CD14-positive monocyte (primary cell): Measurements from ENCODE around the gene GATA1. TPM values are rescaled to one million over a fixed set of nuclear protein-coding genes. Genes with fewer than 3 reads are reported as not detected.

ENCODE experiments used
- DNase-seq, 3 donors: peaks; one replicate each; pipeline ENCODE4 v3.0.0-alpha.2; 2011 to 2022
- H2AFZ ChIP-seq: 2 replicates; pipeline ENCODE4 v1.6.0; 2012; ENCODE audit warnings: mild to moderate bottlenecking, low read depth, low read length, inconsistent platforms; ENCODE audit not compliant: insufficient read depth, poor library complexity, severe bottlenecking
- H3K27ac ChIP-seq, 2 donors: 1 replicate in 1 of 2; 2 replicates in 1 of 2; pipeline ENCODE4 v1.5.1; 2012 to 2013; ENCODE audit warnings: low read length in 2 of 2, control low read depth in 1 of 2, inconsistent platforms in 1 of 2, low read depth in 1 of 2, mild to moderate bottlenecking in 1 of 2
- H3K27me3 ChIP-seq, 2 donors: one replicate each; pipeline versions ENCODE4 v1.6.0 to v1.6.1; 2011 to 2013; ENCODE audit warnings: low read length in 2 of 2; ENCODE audit not compliant: control insufficient read depth in 2 of 2, insufficient read depth in 2 of 2
- H3K36me3 ChIP-seq, 2 donors: replicated peaks in 1 of 2; 1 replicate in 1 of 2; 2 replicates in 1 of 2; pipeline versions ENCODE4 v1.5.1 to v1.6.1; 2012 to 2013; ENCODE audit warnings: low read length in 2 of 2, control low read depth in 1 of 2, inconsistent platforms in 1 of 2, mild to moderate bottlenecking in 1 of 2; ENCODE audit not compliant: insufficient read depth in 2 of 2, control insufficient read depth in 1 of 2
- H3K4me1 ChIP-seq, 2 donors: 1 replicate in 1 of 2; 2 replicates in 1 of 2; pipeline versions ENCODE4 v1.5.1 to v1.6.1; 2012 to 2013; ENCODE audit warnings: low read length in 2 of 2, control low read depth in 1 of 2, inconsistent platforms in 1 of 2, mild to moderate bottlenecking in 1 of 2, moderate library complexity in 1 of 2; ENCODE audit not compliant: insufficient read depth in 2 of 2, control insufficient read depth in 1 of 2
- H3K4me2 ChIP-seq: replicated peaks from 2 replicates; pipeline ENCODE3; 2012; ENCODE audit warnings: low read length, moderate library complexity, mild to moderate bottlenecking; ENCODE audit not compliant: poor library complexity, severe bottlenecking; ENCODE audit errors: extremely low read depth
- H3K4me3 ChIP-seq, 3 experiments: fragments of 200-600 bp in 1 of 3; sonication (generic) in 1 of 3; replicated peaks in 1 of 3; 1 replicate in 2 of 3; 2 replicates in 1 of 3; pipeline ENCODE4 v1.5.1; 2011 to 2013; ENCODE audit warnings: low read length in 3 of 3, mild to moderate bottlenecking in 3 of 3, control low read depth in 2 of 3, low read depth in 2 of 3, inconsistent platforms in 1 of 3, moderate library complexity in 1 of 3
- H3K79me2 ChIP-seq: 2 replicates; pipeline ENCODE4 v1.6.0; 2012; ENCODE audit warnings: mild to moderate bottlenecking, control low read depth, inconsistent platforms, low read length, moderate library complexity; ENCODE audit not compliant: insufficient read depth
- H3K9ac ChIP-seq: 2 replicates; pipeline ENCODE4 v1.6.0; 2017; ENCODE audit warnings: low read length, mild to moderate bottlenecking; ENCODE audit not compliant: insufficient read depth, poor library complexity, severe bottlenecking
- H3K9me3 ChIP-seq, 2 donors: replicated peaks in 1 of 2; 1 replicate in 1 of 2; 2 replicates in 1 of 2; pipeline versions ENCODE4 v1.5.1 to v1.6.1; 2012 to 2013; ENCODE audit warnings: low read length in 2 of 2, control low read depth in 1 of 2; ENCODE audit not compliant: control insufficient read depth in 1 of 2, insufficient read depth in 1 of 2
- H4K20me1 ChIP-seq: 2 replicates; pipeline ENCODE4 v1.6.0; 2012; ENCODE audit warnings: mild to moderate bottlenecking, low read length, control low read depth, moderate library complexity; ENCODE audit not compliant: insufficient read depth
- H3K27ac Mint-ChIP-seq, 7 donors: one replicate each; pipeline ENCODE4 v1.8.0; 2020; ENCODE audit warnings: mild to moderate bottlenecking in 7 of 7, mixed read lengths in 7 of 7, moderate library complexity in 6 of 7, inconsistent platforms in 2 of 7
- H3K27me3 Mint-ChIP-seq, 3 donors: one replicate each; pipeline ENCODE4 v1.8.0; 2021 to 2022; ENCODE audit warnings: low read depth in 3 of 3, mild to moderate bottlenecking in 3 of 3, mixed read lengths in 3 of 3, moderate library complexity in 3 of 3, inconsistent platforms in 1 of 3
- H3K36me3 Mint-ChIP-seq, 2 donors: one replicate each; pipeline ENCODE4 v1.8.0; 2020; ENCODE audit warnings: mixed read lengths in 2 of 2, inconsistent platforms in 1 of 2, mild to moderate bottlenecking in 1 of 2
- H3K4me1 Mint-ChIP-seq: one replicate; pipeline ENCODE4 v1.8.0; 2020; ENCODE audit warnings: mild to moderate bottlenecking, mixed read lengths
- H3K4me3 Mint-ChIP-seq, 2 donors: one replicate each; pipeline ENCODE4 v1.8.0; 2020; ENCODE audit warnings: mild to moderate bottlenecking in 2 of 2, mixed read lengths in 2 of 2, moderate library complexity in 1 of 2
- H3K9me3 Mint-ChIP-seq, 7 donors: one replicate each; pipeline ENCODE4 v1.8.0; 2020 to 2022; ENCODE audit warnings: mixed read lengths in 7 of 7, mild to moderate bottlenecking in 6 of 7, moderate library complexity in 6 of 7, inconsistent platforms in 2 of 7
- CTCF ChIP-seq: fragments of 200-600 bp; IDR thresholded peaks from one replicate; pipeline ENCODE4 v1.8.0; 2022; ENCODE audit warnings: antibody characterized with exemption, mild to moderate bottlenecking
- WGBS: methylation state at CpG from one replicate; pipeline ENCODE4 v1.1.5; 2013; ENCODE audit warnings: missing lambda C conversion rate; ENCODE audit not compliant: insufficient coverage; 5-methylcytosine and 5-hydroxymethylcytosine counted together
- intact Hi-C, 2 donors: fragments of 100-400 bp; cut with micrococcal nuclease; formaldehyde crosslinking; loops; one replicate each; pipeline versions ENCODE4 v1.15.0 to v1.15.1; 2023
- polyA plus RNA-seq, 3 donors: library from polyadenylated mRNA; depleted of rRNA in 1 of 3; unstranded in 2 of 3; stranded (reverse) in 1 of 3; fragments of 300-500 nt in 2 of 3; fragments of >200 nt in 1 of 3; fragmentation: Illumina TruSeq in 2 of 3; gene quantifications; 1 replicate in 2 of 3; 2 replicates in 1 of 3; pipeline ENCODE4 v1.2.3, GENCODE V29; 2012 to 2021

GATA1 gene
- polyA plus RNA-seq, 3 donors, result not detected

- H3K9ac ChIP-seq, result no peak overlapping the region
- no CpG with 5 or more reads among the region's 1 CpG for WGBS
- H3K9me3 Mint-ChIP-seq, result peaks cover 0 to 4% (median 0%) of the 10 kb centered on the region in 7 donors
- H3K36me3 Mint-ChIP-seq, result no peaks in the 10 kb centered on the region
- H2AFZ ChIP-seq, result no peak overlapping the region
- H3K9me3 ChIP-seq, result no peaks in the 10 kb centered on the region
- H3K4me1 Mint-ChIP-seq, result peaks cover 9% of the 10 kb centered on the region
- H3K4me3 Mint-ChIP-seq, result no peak overlapping the region
- TF ChIP-seq CTCF, result no peak
- no peaks in the 10 kb centered on the region for H4K20me1 ChIP-seq
- no peak overlapping the region for H3K4me2 ChIP-seq
- intact Hi-C loops, result no loop called here
- no peaks in the 10 kb centered on the region for H3K27me3 ChIP-seq
- no peaks in the 10 kb centered on the region for H3K79me2 ChIP-seq
- no peak overlapping the region for H3K27ac ChIP-seq
- H3K4me3 ChIP-seq, result no peak overlapping the region
- DNase-seq, result no peak
- no peaks in the 10 kb centered on the region for H3K36me3 ChIP-seq
- no peak overlapping the region for H3K27ac Mint-ChIP-seq
- H3K27me3 Mint-ChIP-seq, result peaks cover 3 to 11% (median 3%) of the 10 kb centered on the region in 3 donors
- peaks cover 0 to 9% of the 10 kb centered on the region in 2 donors for H3K4me1 ChIP-seq
Observed at GRCh38 chrX:48785186-48785539, 1.2 kb upstream of the GATA1 start.

GRCh38 chrX:48785540-48786214 lies 713 bp upstream of the GATA1 start:
- H3K4me1 ChIP-seq, result peaks cover 0 to 11% of the 10 kb centered on the region in 2 donors
- H2AFZ ChIP-seq, result no peak overlapping the region
- no peak overlapping the region for H3K27ac ChIP-seq
- TF ChIP-seq CTCF, result no peak
- H4K20me1 ChIP-seq, result no peaks in the 10 kb centered on the region
- Mint-ChIP-seq H3K4me3 (no peak overlapping the region), H3K27me3 (peaks cover 3 to 11% (median 3%) of the 10 kb centered on the region in 3 donors), H3K4me1 (peaks cover 13% of the 10 kb centered on the region), H3K9me3 (peaks cover 0 to 4% (median 0%) of the 10 kb centered on the region in 7 donors), H3K36me3 (no peaks in the 10 kb centered on the region), H3K27ac (no peak overlapping the region)
- no peak overlapping the region for H3K4me2 ChIP-seq
- H3K9me3 ChIP-seq, result no peaks in the 10 kb centered on the region
- 100% methylated on average over 5 of the region's 16 CpGs for WGBS
- DNase-seq, result no peak
- H3K79me2 ChIP-seq, result no peaks in the 10 kb centered on the region
- intact Hi-C loops, result no loop called here
- no peaks in the 10 kb centered on the region for H3K36me3 ChIP-seq
- H3K4me3 ChIP-seq, result no peak overlapping the region
- H3K27me3 ChIP-seq, result no peaks in the 10 kb centered on the region
- no peak overlapping the region for H3K9ac ChIP-seq
